Esophagus muscularis mucosa (tissue), 4 donors: ENCODE results near the gene THAP4. TPM values are rescaled to one million over a fixed set of nuclear protein-coding genes. Genes with fewer than 3 reads are reported as not detected.

Experiments
- DNase-seq: peaks from one replicate; pipeline ENCODE4 v3.0.0-alpha.2; 2017; ENCODE audit errors: extremely low spot score
- H3K27ac ChIP-seq, 4 donors: fragments of 200-600 bp; sonication (generic); replicated peaks in 1 of 4; 1 replicate in 3 of 4; 2 replicates in 1 of 4; pipeline ENCODE4 v1.5.1; 2016 to 2019; ENCODE audit warnings: mild to moderate bottlenecking in 1 of 4
- H3K27me3 ChIP-seq, 4 donors: fragments of 200-600 bp; sonication (generic); one replicate each; pipeline versions ENCODE4 v1.5.1 to v1.6.0; 2016 to 2019
- H3K36me3 ChIP-seq, 4 donors: fragments of 200-600 bp; sonication (generic); one replicate each; pipeline ENCODE4 v1.5.1; 2016 to 2019
- H3K4me1 ChIP-seq, 4 donors: fragments of 200-600 bp; sonication (generic); one replicate each; pipeline ENCODE4 v1.5.1; 2016 to 2019
- H3K4me3 ChIP-seq, 4 donors: fragments of 200-600 bp; sonication (generic); 1 replicate in 2 of 4; 2 replicates in 2 of 4; pipeline ENCODE4 v1.5.1; 2016 to 2019; ENCODE audit warnings: mild to moderate bottlenecking in 4 of 4, moderate library complexity in 1 of 4
- H3K9me3 ChIP-seq, 4 donors: fragments of 200-600 bp; sonication (generic); 1 replicate in 3 of 4; 2 replicates in 1 of 4; pipeline ENCODE4 v1.5.1; 2016 to 2019
- EP300 ChIP-seq: sonication (generic); formaldehyde crosslinking; IDR thresholded peaks from one replicate; pipeline ENCODE4 v1.6.1; 2017; ENCODE audit warnings: antibody characterized with exemption
- POLR2A ChIP-seq: fragments of 450-650 bp; IDR thresholded peaks from one replicate; pipeline ENCODE4 v1.6.1; 2017; ENCODE audit warnings: antibody characterized with exemption, moderate library complexity, mild to moderate bottlenecking, low read depth
- POLR2AphosphoS5 ChIP-seq, 2 donors: sonication (generic); formaldehyde crosslinking; IDR thresholded peaks; one replicate each; pipeline ENCODE4 v1.6.1; 2017; ENCODE audit warnings: antibody characterized with exemption in 2 of 2
- WGBS: methylation state at CpG from one replicate; pipeline ENCODE4 v1.1.5; 2018; 5-methylcytosine and 5-hydroxymethylcytosine counted together
- intact Hi-C: fragments of 100-400 bp; cut with DNase I; formaldehyde crosslinking; loops from one replicate; pipeline ENCODE4 v1.15.1; 2023
- total RNA-seq, 4 donors: library from RNA; depleted of rRNA; stranded (reverse); fragments of >200 nt; gene quantifications; one replicate each; pipeline versions ENCODE4 v1.1.0 to v1.2.1, GENCODE V29; 2016
- TF ChIP-seq, protein P1 (sequence below), 3 experiments: fragments of 200-600 bp in 2 of 3; fragments of 450-650 bp in 1 of 3; sonication (generic) in 2 of 3; IDR thresholded peaks; one replicate each; pipeline ENCODE4 v1.5.1; 2017 to 2019; ENCODE audit warnings: antibody characterized with exemption in 3 of 3, mild to moderate bottlenecking in 2 of 3, moderate library complexity in 1 of 3

THAP4 gene
- total RNA-seq, 4 donors from 2014 or later, result 37.0 to 69.8 (median 49.6) TPM

GRCh38 chr2:241657786-241658254 is 20.9 kb upstream of the THAP4 start:
- intact Hi-C loops, result no loop called here
- 92% methylated on average over 14 of the region's 15 CpGs for WGBS
- no peak for DNase-seq
- Histone ChIP-seq H3K36me3 (peaks cover 51 to 100% (median 87%) of the 10 kb centered on the region in 4 donors), H3K4me3 (no peak overlapping the region), H3K27ac (no peak overlapping the region), H3K27me3 (no peaks in the 10 kb centered on the region), H3K9me3 (no peaks in the 10 kb centered on the region), H3K4me1 (peaks cover 0 to 5% (median 5%) of the 10 kb centered on the region in 4 donors)
- TF ChIP-seq EP300, result no peak
- no peak for TF ChIP-seq POLR2AphosphoS5 (IDR thresholded peaks at IDR 0.05)
- TF ChIP-seq POLR2A, result no peak
- TF ChIP-seq, protein P1, sequence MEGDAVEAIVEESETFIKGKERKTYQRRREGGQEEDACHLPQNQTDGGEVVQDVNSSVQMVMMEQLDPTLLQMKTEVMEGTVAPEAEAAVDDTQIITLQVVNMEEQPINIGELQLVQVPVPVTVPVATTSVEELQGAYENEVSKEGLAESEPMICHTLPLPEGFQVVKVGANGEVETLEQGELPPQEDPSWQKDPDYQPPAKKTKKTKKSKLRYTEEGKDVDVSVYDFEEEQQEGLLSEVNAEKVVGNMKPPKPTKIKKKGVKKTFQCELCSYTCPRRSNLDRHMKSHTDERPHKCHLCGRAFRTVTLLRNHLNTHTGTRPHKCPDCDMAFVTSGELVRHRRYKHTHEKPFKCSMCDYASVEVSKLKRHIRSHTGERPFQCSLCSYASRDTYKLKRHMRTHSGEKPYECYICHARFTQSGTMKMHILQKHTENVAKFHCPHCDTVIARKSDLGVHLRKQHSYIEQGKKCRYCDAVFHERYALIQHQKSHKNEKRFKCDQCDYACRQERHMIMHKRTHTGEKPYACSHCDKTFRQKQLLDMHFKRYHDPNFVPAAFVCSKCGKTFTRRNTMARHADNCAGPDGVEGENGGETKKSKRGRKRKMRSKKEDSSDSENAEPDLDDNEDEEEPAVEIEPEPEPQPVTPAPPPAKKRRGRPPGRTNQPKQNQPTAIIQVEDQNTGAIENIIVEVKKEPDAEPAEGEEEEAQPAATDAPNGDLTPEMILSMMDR (IDR thresholded peaks at IDR 0.05), result no peak

GRCh38 chr2:241656190-241656741 is 19.3 kb upstream of the THAP4 start:
- WGBS, result 93% methylated on average over 13 of the region's 13 CpGs
- Histone ChIP-seq H3K9me3 (no peaks in the 10 kb centered on the region), H3K4me1 (peaks cover 0 to 5% (median 5%) of the 10 kb centered on the region in 4 donors), H3K36me3 (peaks cover 60 to 100% (median 95%) of the 10 kb centered on the region in 4 donors), H3K27ac (no peak overlapping the region), H3K27me3 (no peaks in the 10 kb centered on the region), H3K4me3 (no peak overlapping the region)
- no peak for DNase-seq
- TF ChIP-seq POLR2AphosphoS5 (IDR thresholded peaks at IDR 0.05) (no peak), POLR2A (no peak), EP300 (no peak)
- TF ChIP-seq, protein P1 (IDR thresholded peaks at IDR 0.05), result no peak
- intact Hi-C loops, result no loop called here

GRCh38 chr2:241655516-241656189 is 18.7 kb upstream of the THAP4 start:
- Histone ChIP-seq H3K9me3 (no peaks in the 10 kb centered on the region), H3K27ac (no peak overlapping the region), H3K36me3 (peaks cover 60 to 100% (median 93%) of the 10 kb centered on the region in 4 donors), H3K27me3 (no peaks in the 10 kb centered on the region), H3K4me3 (no peak overlapping the region), H3K4me1 (peaks cover 0 to 7% (median 5%) of the 10 kb centered on the region in 4 donors)
- 91% methylated on average over 14 of the region's 17 CpGs for WGBS
- DNase-seq, result no peak
- intact Hi-C loops, result no loop called here
- TF ChIP-seq, protein P1 (IDR thresholded peaks at IDR 0.05), result no peak
- TF ChIP-seq EP300 (no peak), POLR2A (no peak), POLR2AphosphoS5 (IDR thresholded peaks at IDR 0.05) (no peak)

- WGBS, result 89% methylated on average over 10 of the region's 12 CpGs
- DNase-seq, result no peak
- Histone ChIP-seq H3K27ac (no peak overlapping the region), H3K9me3 (no peaks in the 10 kb centered on the region), H3K4me1 (peaks cover 4 to 18% (median 14%) of the 10 kb centered on the region in 4 donors), H3K27me3 (no peaks in the 10 kb centered on the region), H3K4me3 (no peak overlapping the region), H3K36me3 (peaks cover 50 to 91% (median 82%) of the 10 kb centered on the region in 4 donors)
- TF ChIP-seq POLR2A (no peak), EP300 (no peak), POLR2AphosphoS5 (IDR thresholded peaks at IDR 0.05) (no peak)
- TF ChIP-seq, protein P1 (IDR thresholded peaks at IDR 0.05), result no peak
- intact Hi-C loops, result no loop called here
These were observed 17.6 kb upstream of the THAP4 start for GRCh38 chr2:241654551-241654950.
